ENCODE results near the gene EYA4. TPM values are rescaled to one million over a fixed set of nuclear protein-coding genes. Genes with fewer than 3 reads are reported as not detected.

EYA4 gene
- total RNA-seq, 1 experiment from 2014 or later: 0.24 TPM

GRCh38 chr6:133504761-133505160 is 263.6 kb downstream of the EYA4 start:
- DNase-seq (ENCODE audit: low spot score): no peak
- H3K27ac Mint-ChIP-seq: no peak overlapping the region
- POLR2A ChIA-PET: interaction anchor here (1.0 kb wide), 1 partner anchor 253 kb away, joined by 3 read pairs; no protein-coding TSS in a partner anchor
- H3K27me3 Mint-ChIP-seq (ENCODE audit: low read depth): no peaks in the 10 kb centered on the region; the same call in 1 of the 2 replicates
- CTCF ChIA-PET: no interaction called here
- H3K4me3 Mint-ChIP-seq: no peak overlapping the region
- no peaks in the 10 kb centered on the region for H3K36me3 Mint-ChIP-seq
- ATAC-seq: no peak
- no peaks in the 10 kb centered on the region for H3K9me3 Mint-ChIP-seq
- TF ChIP-seq ZNF423 (CRISPR knock-in tag; IDR thresholded peaks at IDR 0.05) (no peak), ZNF396 (CRISPR knock-in tag; IDR thresholded peaks at IDR 0.05; ENCODE audit: borderline replicate concordance) (no peak), FOXP1 (CRISPR knock-in tag; IDR thresholded peaks at IDR 0.05; ENCODE audit: borderline replicate concordance) (no peak), PRDM15 (CRISPR knock-in tag; IDR thresholded peaks at IDR 0.05) (no peak), ZNF671 (CRISPR knock-in tag; IDR thresholded peaks at IDR 0.05) (no peak), TEAD4 (CRISPR knock-in tag; IDR thresholded peaks at IDR 0.05) (no peak)
- peaks cover 4% of the 10 kb centered on the region for H3K4me1 Mint-ChIP-seq

GRCh38 chr6:133505681-133506080 is 264.5 kb downstream of the EYA4 start:
- ChIA-PET CTCF (no interaction called here), POLR2A (no interaction called here)
- H3K27ac Mint-ChIP-seq: peak overlapping the region; percentile 51; the same call in 1 of the 2 replicates

More at GRCh38 chr6:133505681-133506080, 264.5 kb downstream of the EYA4 start:
- ATAC-seq (no peak), DNase-seq (ENCODE audit: low spot score) (no peak)
- Mint-ChIP-seq H3K36me3 (no peaks in the 10 kb centered on the region), H3K4me3 (no peak overlapping the region), H3K27me3 (ENCODE audit: low read depth) (no peaks in the 10 kb centered on the region; the same call in 1 of the 2 replicates), H3K4me1 (peaks cover 4% of the 10 kb centered on the region), H3K9me3 (no peaks in the 10 kb centered on the region)
- TF ChIP-seq ZNF532 (CRISPR knock-in tag; IDR thresholded peaks at IDR 0.05; ENCODE audit: borderline replicate concordance): no peak
- TF ChIP-seq TCF7 (CRISPR knock-in tag; IDR thresholded peaks at IDR 0.05; ENCODE audit: low read depth): no peak
- TF ChIP-seq AFF4 (CRISPR knock-in tag; IDR thresholded peaks at IDR 0.05; ENCODE audit: borderline replicate concordance): no peak
- TF ChIP-seq SMAD3 (CRISPR knock-in tag; IDR thresholded peaks at IDR 0.05; ENCODE audit: borderline replicate concordance): no peak
- no peak for TF ChIP-seq FOXP4 (CRISPR knock-in tag; IDR thresholded peaks at IDR 0.05)
- no peak for TF ChIP-seq RORB (CRISPR knock-in tag; IDR thresholded peaks at IDR 0.05)
- no peak for TF ChIP-seq ZNF423 (CRISPR knock-in tag; IDR thresholded peaks at IDR 0.05)
- TF ChIP-seq FOXK1 (CRISPR knock-in tag; IDR thresholded peaks at IDR 0.05): no peak
- no peak for TF ChIP-seq NFATC4 (CRISPR knock-in tag; IDR thresholded peaks at IDR 0.05)
- no peak for TF ChIP-seq NR1H2 (CRISPR knock-in tag; IDR thresholded peaks at IDR 0.05)
- no peak for TF ChIP-seq SP1 (CRISPR knock-in tag; conservative IDR thresholded peaks at IDR 0.05)
